Measurements from ENCODE around the gene SV2B. TPM values are rescaled to one million over a fixed set of nuclear protein-coding genes. Genes with fewer than 3 reads are reported as not detected.

The SV2B gene
- polyA plus RNA-seq, 1 donor (not counting 4 experiments of a cell fraction or from before 2014, with no cell fraction given), result 0.04 TPM

DNA sequence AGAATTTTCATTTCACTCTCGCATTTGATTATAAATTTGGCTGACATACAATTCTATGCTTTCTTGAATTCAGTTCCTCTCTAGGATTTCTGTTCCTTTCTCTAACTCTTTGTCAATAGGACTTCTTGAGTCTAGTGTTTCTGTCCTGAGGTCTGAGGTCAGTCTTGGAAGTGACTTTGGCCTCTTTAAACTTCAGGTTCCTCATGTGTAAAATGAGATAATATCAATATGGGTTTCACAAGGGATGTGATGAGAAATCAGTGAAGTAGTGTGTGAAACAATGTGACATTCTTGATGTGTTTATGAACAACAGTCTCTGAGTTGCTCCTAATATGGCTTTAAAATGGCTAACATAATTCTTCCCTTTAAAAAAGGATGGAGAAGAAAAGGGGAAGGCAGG, 92.2 kb downstream of the SV2B start:
- Histone ChIP-seq H3K4me1 (ENCODE audit: control insufficient read depth, extremely low read depth, insufficient read depth, low read length) (no peaks in the 10 kb centered on the region), H3K27me3 (ENCODE audit: control insufficient read depth, extremely low read depth, insufficient read depth, low read length) (no peaks in the 10 kb centered on the region), H4K20me1 (ENCODE audit: control insufficient read depth, extremely low read depth, insufficient read depth, low read length) (no peaks in the 10 kb centered on the region), H3K4me3 (ENCODE audit: control insufficient read depth in 2 of 3, extremely low read depth in 1 of 3, insufficient read depth in 2 of 3, low read depth in 1 of 3, low read length in 3 of 3) (no peak overlapping the region), H3K9me3 (ENCODE audit: control insufficient read depth, low read depth, low read length) (no peaks in the 10 kb centered on the region), H3K9me1 (ENCODE audit: control insufficient read depth, extremely low read depth, insufficient read depth, low read length) (no peaks in the 10 kb centered on the region), H3K4me2 (ENCODE audit: control insufficient read depth, extremely low read depth, insufficient read depth, low read depth, low read length) (no peak overlapping the region), H3K27ac (ENCODE audit: control insufficient read depth, insufficient read depth, low read length) (no peak overlapping the region), H3K36me3 (ENCODE audit: control insufficient read depth in 2 of 2, extremely low read depth in 1 of 2, insufficient read depth in 2 of 2, low read length in 2 of 2) (no peaks in the 10 kb centered on the region), H3K79me2 (ENCODE audit: control insufficient read depth, insufficient read depth, low read length) (no peaks in the 10 kb centered on the region), H3K9ac (ENCODE audit: control insufficient read depth, extremely low read depth, insufficient read depth, low read length) (no peak overlapping the region), H2AFZ (ENCODE audit: control insufficient read depth, low read length) (no peak overlapping the region)
- FAIRE-seq (no peak), DNase-seq (ENCODE audit: low read depth, low spot score) (no peak)
- dilution Hi-C loops (cut with MboI; ENCODE audit: extremely low pct_ligation_motif_present, low sequenced_read_pairs), result no loop called here
- TF ChIP-seq EZH2 (IDR thresholded peaks at IDR 0.05; ENCODE audit: low read length), result no peak
- TF ChIP-seq, protein P1, sequence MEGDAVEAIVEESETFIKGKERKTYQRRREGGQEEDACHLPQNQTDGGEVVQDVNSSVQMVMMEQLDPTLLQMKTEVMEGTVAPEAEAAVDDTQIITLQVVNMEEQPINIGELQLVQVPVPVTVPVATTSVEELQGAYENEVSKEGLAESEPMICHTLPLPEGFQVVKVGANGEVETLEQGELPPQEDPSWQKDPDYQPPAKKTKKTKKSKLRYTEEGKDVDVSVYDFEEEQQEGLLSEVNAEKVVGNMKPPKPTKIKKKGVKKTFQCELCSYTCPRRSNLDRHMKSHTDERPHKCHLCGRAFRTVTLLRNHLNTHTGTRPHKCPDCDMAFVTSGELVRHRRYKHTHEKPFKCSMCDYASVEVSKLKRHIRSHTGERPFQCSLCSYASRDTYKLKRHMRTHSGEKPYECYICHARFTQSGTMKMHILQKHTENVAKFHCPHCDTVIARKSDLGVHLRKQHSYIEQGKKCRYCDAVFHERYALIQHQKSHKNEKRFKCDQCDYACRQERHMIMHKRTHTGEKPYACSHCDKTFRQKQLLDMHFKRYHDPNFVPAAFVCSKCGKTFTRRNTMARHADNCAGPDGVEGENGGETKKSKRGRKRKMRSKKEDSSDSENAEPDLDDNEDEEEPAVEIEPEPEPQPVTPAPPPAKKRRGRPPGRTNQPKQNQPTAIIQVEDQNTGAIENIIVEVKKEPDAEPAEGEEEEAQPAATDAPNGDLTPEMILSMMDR (optimal IDR thresholded peaks at IDR 0.05 in 1 of 3, IDR thresholded peaks at IDR 0.05 in 1 of 3, conservative IDR thresholded peaks at IDR 0.05 in 1 of 3; ENCODE audit: extremely low read depth in 1 of 3, insufficient read depth in 2 of 3, low read length in 3 of 3), result no peak

DNA sequence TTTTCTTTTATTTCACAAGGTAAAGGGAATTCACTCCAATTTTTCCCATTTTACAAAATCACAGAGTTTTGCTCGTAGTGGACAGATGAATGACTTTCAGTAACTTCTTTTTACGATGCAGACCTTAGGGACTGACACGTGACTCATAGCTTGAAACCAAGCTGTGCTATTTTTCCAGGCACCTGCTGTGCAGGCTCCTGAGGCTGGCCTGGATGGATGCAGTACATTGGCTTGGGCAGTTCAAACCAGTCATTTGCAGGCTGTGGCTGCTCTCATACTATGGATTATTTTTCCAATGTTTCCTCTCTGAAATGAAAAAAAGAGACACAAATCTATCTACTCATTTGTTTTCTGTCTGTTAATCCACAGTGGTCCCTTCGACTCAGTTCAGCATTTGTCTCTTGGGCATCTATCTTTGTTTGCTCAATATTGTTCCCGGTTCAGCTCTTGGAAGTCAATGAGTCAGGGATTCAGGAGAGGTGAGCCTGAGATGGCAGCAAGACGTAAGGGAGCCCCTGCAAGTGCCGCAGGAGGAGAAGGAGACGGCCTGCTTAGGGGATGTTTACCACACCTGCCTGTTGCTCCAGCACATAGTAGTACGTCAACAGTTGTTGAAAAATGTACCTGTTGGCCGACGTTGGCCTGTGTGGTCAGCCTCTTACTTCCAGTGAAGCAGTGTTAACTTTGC, 92.8 kb downstream of the SV2B start:
- H3K4me2 ChIP-seq (ENCODE audit: control insufficient read depth, extremely low read depth, insufficient read depth, low read depth, low read length), result no peak overlapping the region
- H3K4me3 ChIP-seq (ENCODE audit: control insufficient read depth in 2 of 3, extremely low read depth in 1 of 3, insufficient read depth in 2 of 3, low read depth in 1 of 3, low read length in 3 of 3), result no peak overlapping the region
- no peak overlapping the region for H3K9ac ChIP-seq (ENCODE audit: control insufficient read depth, extremely low read depth, insufficient read depth, low read length)
- H3K79me2 ChIP-seq (ENCODE audit: control insufficient read depth, insufficient read depth, low read length), result no peaks in the 10 kb centered on the region
- no peaks in the 10 kb centered on the region for H3K9me1 ChIP-seq (ENCODE audit: control insufficient read depth, extremely low read depth, insufficient read depth, low read length)
- H4K20me1 ChIP-seq (ENCODE audit: control insufficient read depth, extremely low read depth, insufficient read depth, low read length), result no peaks in the 10 kb centered on the region
- no peak for DNase-seq (ENCODE audit: low read depth, low spot score)
- no peak for FAIRE-seq
- no peaks in the 10 kb centered on the region for H3K9me3 ChIP-seq (ENCODE audit: control insufficient read depth, low read depth, low read length)
- dilution Hi-C loops (cut with MboI; ENCODE audit: extremely low pct_ligation_motif_present, low sequenced_read_pairs), result no loop called here
- no peak overlapping the region for H3K27ac ChIP-seq (ENCODE audit: control insufficient read depth, insufficient read depth, low read length)
- H3K36me3 ChIP-seq (ENCODE audit: control insufficient read depth in 2 of 2, extremely low read depth in 1 of 2, insufficient read depth in 2 of 2, low read length in 2 of 2), result no peaks in the 10 kb centered on the region
- no peaks in the 10 kb centered on the region for H3K27me3 ChIP-seq (ENCODE audit: control insufficient read depth, extremely low read depth, insufficient read depth, low read length)
- TF ChIP-seq, protein P1 (optimal IDR thresholded peaks at IDR 0.05 in 1 of 3, IDR thresholded peaks at IDR 0.05 in 1 of 3, conservative IDR thresholded peaks at IDR 0.05 in 1 of 3; ENCODE audit: extremely low read depth in 1 of 3, insufficient read depth in 2 of 3, low read length in 3 of 3), result no peak
- TF ChIP-seq EZH2 (IDR thresholded peaks at IDR 0.05; ENCODE audit: low read length), result no peak
- no peaks in the 10 kb centered on the region for H3K4me1 ChIP-seq (ENCODE audit: control insufficient read depth, extremely low read depth, insufficient read depth, low read length)
- H2AFZ ChIP-seq (ENCODE audit: control insufficient read depth, low read length), result no peak overlapping the region
